ENCODE results near the gene GLYATL2.

Gene GLYATL2

GRCh38 chr11:58867556-58867955 is 23.1 kb upstream of the GLYATL2 start:
- H3K27me3 ChIP-seq (replicated peaks; ENCODE audit: insufficient read depth, low read length): no peaks in the 10 kb centered on the region
- TF ChIP-seq EZH2 (optimal IDR thresholded peaks at IDR 0.05; ENCODE audit: low read depth, low read length) (no peak), EZH2phosphoT487 (IDR thresholded peaks at IDR 0.05; ENCODE audit: low read length) (no peak), CTCF (IDR thresholded peaks at IDR 0.05; ENCODE audit: low read length) (no peak)
- no peaks in the 10 kb centered on the region for H3K4me1 ChIP-seq (ENCODE audit: low read length)
- no peak overlapping the region for H3K27ac ChIP-seq (ENCODE audit: low read length)
- H3F3A ChIP-seq (ENCODE audit: insufficient read depth, low read length): no peaks in the 10 kb centered on the region
- no peaks in the 10 kb centered on the region for H3K36me3 ChIP-seq (replicated peaks; ENCODE audit: insufficient read depth, low read length)
- DNase-seq: no peak
- no peak overlapping the region for H3K9ac ChIP-seq (ENCODE audit: low read length)
- H3K79me2 ChIP-seq (ENCODE audit: low read length): no peaks in the 10 kb centered on the region
- no peaks in the 10 kb centered on the region for H4K20me1 ChIP-seq (ENCODE audit: insufficient read depth, low read length)
- no peaks in the 10 kb centered on the region for H3K9me2 ChIP-seq (replicated peaks; ENCODE audit: insufficient read depth, low read length)
- H3K4me3 ChIP-seq (ENCODE audit: low read length): no peak overlapping the region
- H3K4me2 ChIP-seq (ENCODE audit: low read depth, low read length): no peak overlapping the region
- no peak overlapping the region for H2AFZ ChIP-seq (ENCODE audit: low read length)
- no peaks in the 10 kb centered on the region for H3K9me3 ChIP-seq (replicated peaks; ENCODE audit: insufficient read depth, low read length)

- no peak for DNase-seq
- Histone ChIP-seq H3K9ac (ENCODE audit: low read length) (no peak overlapping the region), H4K20me1 (ENCODE audit: insufficient read depth, low read length) (no peaks in the 10 kb centered on the region), H3K4me2 (ENCODE audit: low read depth, low read length) (no peak overlapping the region), H3K9me3 (replicated peaks; ENCODE audit: insufficient read depth, low read length) (no peaks in the 10 kb centered on the region), H3K79me2 (ENCODE audit: low read length) (no peaks in the 10 kb centered on the region), H2AFZ (ENCODE audit: low read length) (no peak overlapping the region), H3K36me3 (replicated peaks; ENCODE audit: insufficient read depth, low read length) (no peaks in the 10 kb centered on the region), H3K9me2 (replicated peaks; ENCODE audit: insufficient read depth, low read length) (no peaks in the 10 kb centered on the region), H3F3A (ENCODE audit: insufficient read depth, low read length) (no peaks in the 10 kb centered on the region), H3K27me3 (replicated peaks; ENCODE audit: insufficient read depth, low read length) (no peaks in the 10 kb centered on the region), H3K4me1 (ENCODE audit: low read length) (no peaks in the 10 kb centered on the region), H3K4me3 (ENCODE audit: low read length) (no peak overlapping the region), H3K27ac (ENCODE audit: low read length) (no peak overlapping the region)
- TF ChIP-seq CTCF (IDR thresholded peaks at IDR 0.05; ENCODE audit: low read length) (no peak), EZH2phosphoT487 (IDR thresholded peaks at IDR 0.05; ENCODE audit: low read length) (no peak)
These were observed 22.3 kb upstream of the GLYATL2 start for GRCh38 chr11:58866788-58867187.

DNA sequence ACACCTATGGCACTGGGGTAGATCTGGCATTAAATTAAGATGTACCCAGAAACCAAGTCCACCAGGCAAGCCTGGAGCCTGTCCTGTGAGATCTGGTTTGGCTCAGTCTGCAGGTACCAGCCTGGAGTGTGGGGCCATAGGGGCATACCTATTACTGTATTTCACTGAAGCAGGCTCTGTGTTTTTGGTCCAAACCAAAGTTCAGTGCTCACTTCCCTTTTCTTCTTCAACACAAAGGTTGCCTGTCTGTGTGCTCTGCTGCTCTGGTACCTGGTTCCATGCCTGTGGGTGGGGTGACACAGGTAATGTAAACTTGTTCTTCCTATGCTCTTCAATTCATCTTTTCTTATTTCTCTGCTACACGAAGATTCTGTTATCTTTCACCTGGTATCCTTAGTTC is 19.8 kb upstream of the GLYATL2 start:
- Histone ChIP-seq H2AFZ (ENCODE audit: low read length) (no peak overlapping the region), H3K27ac (ENCODE audit: low read length) (no peak overlapping the region), H3K36me3 (replicated peaks; ENCODE audit: insufficient read depth, low read length) (no peaks in the 10 kb centered on the region), H3K79me2 (ENCODE audit: low read length) (no peaks in the 10 kb centered on the region), H4K20me1 (ENCODE audit: insufficient read depth, low read length) (no peaks in the 10 kb centered on the region), H3K9ac (ENCODE audit: low read length) (no peak overlapping the region), H3K4me2 (ENCODE audit: low read depth, low read length) (no peak overlapping the region), H3K9me2 (replicated peaks; ENCODE audit: insufficient read depth, low read length) (no peaks in the 10 kb centered on the region), H3F3A (ENCODE audit: insufficient read depth, low read length) (no peaks in the 10 kb centered on the region), H3K9me3 (replicated peaks; ENCODE audit: insufficient read depth, low read length) (no peaks in the 10 kb centered on the region), H3K4me1 (ENCODE audit: low read length) (no peaks in the 10 kb centered on the region), H3K27me3 (replicated peaks; ENCODE audit: insufficient read depth, low read length) (no peaks in the 10 kb centered on the region), H3K4me3 (ENCODE audit: low read length) (no peak overlapping the region)
- TF ChIP-seq CTCF (IDR thresholded peaks at IDR 0.05; ENCODE audit: low read length) (no peak), EZH2 (optimal IDR thresholded peaks at IDR 0.05; ENCODE audit: low read depth, low read length) (no peak)
- no peak for DNase-seq

DNA sequence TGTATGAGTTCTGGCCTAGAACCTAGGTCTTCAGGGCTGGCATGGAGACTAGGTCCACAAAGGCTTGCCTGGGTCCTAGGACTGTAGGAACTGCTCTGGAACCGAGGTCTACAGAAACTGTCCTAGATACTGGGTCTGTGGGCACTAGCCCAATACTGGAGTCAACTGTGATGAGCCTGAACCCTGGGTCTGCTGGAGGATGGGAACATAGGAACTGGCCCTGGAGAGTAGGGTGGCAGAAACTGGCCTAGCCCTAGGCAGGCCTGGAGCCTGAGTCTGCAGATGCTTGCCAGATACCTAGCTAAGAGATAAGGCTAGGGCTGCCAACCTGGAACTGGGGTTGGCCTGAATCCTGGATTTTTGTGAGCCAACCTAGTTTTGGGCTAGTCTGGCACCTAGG is 19.2 kb upstream of the GLYATL2 start:
- H3K4me1 ChIP-seq (ENCODE audit: low read length): no peaks in the 10 kb centered on the region
- H3K9me3 ChIP-seq (replicated peaks; ENCODE audit: insufficient read depth, low read length): no peaks in the 10 kb centered on the region
- H2AFZ ChIP-seq (ENCODE audit: low read length): no peak overlapping the region
- no peaks in the 10 kb centered on the region for H3K79me2 ChIP-seq (ENCODE audit: low read length)
- DNase-seq: no peak
- H3K27me3 ChIP-seq (replicated peaks; ENCODE audit: insufficient read depth, low read length): no peaks in the 10 kb centered on the region
- H3K4me3 ChIP-seq (ENCODE audit: low read length): no peak overlapping the region
- no peaks in the 10 kb centered on the region for H3K36me3 ChIP-seq (replicated peaks; ENCODE audit: insufficient read depth, low read length)
- H3K27ac ChIP-seq (ENCODE audit: low read length): no peak overlapping the region
- no peaks in the 10 kb centered on the region for H4K20me1 ChIP-seq (ENCODE audit: insufficient read depth, low read length)
- H3K4me2 ChIP-seq (ENCODE audit: low read depth, low read length): no peak overlapping the region
- H3K9ac ChIP-seq (ENCODE audit: low read length): no peak overlapping the region
- H3K9me2 ChIP-seq (replicated peaks; ENCODE audit: insufficient read depth, low read length): no peaks in the 10 kb centered on the region
- TF ChIP-seq EZH2phosphoT487 (IDR thresholded peaks at IDR 0.05; ENCODE audit: low read length) (no peak), CTCF (IDR thresholded peaks at IDR 0.05; ENCODE audit: low read length) (no peak), EZH2 (optimal IDR thresholded peaks at IDR 0.05; ENCODE audit: low read depth, low read length) (no peak)
- no peaks in the 10 kb centered on the region for H3F3A ChIP-seq (ENCODE audit: insufficient read depth, low read length)

Data from MM.1S (cell line).